Adipocyte (in vitro differentiated cells): Measurements from ENCODE around the gene KCNF1.
A peak's percentile ranks its signal among the peaks of the same experiment; 100 is the strongest.

Experiments
- DNase-seq: peaks from one replicate; pipeline ENCODE4 v3.0.0-alpha.2; 2015; ENCODE audit warnings: low read depth
- H3K27me3 ChIP-seq: replicated peaks from 2 replicates; pipeline ENCODE4 v1.7.0; 2013; ENCODE audit warnings: mild to moderate bottlenecking, low read length, moderate library complexity; ENCODE audit not compliant: control insufficient read depth, insufficient read depth
- H3K36me3 ChIP-seq: 2 replicates; pipeline ENCODE4 v1.7.0; 2013; ENCODE audit warnings: low read length, mild to moderate bottlenecking, moderate library complexity; ENCODE audit not compliant: control insufficient read depth, insufficient read depth, severe bottlenecking
- H3K4me1 ChIP-seq: 2 replicates; pipeline ENCODE4 v1.7.0; 2013; ENCODE audit warnings: mild to moderate bottlenecking, low read length, moderate library complexity; ENCODE audit not compliant: control insufficient read depth, insufficient read depth
- H3K4me3 ChIP-seq: 2 replicates; pipeline ENCODE4 v1.7.0; 2013; ENCODE audit warnings: mild to moderate bottlenecking, low read length, moderate library complexity
- H3K9ac ChIP-seq: 2 replicates; pipeline ENCODE4 v1.7.0; 2013; ENCODE audit warnings: mild to moderate bottlenecking, low read length, moderate library complexity
- H3K9me3 ChIP-seq: 2 replicates; pipeline ENCODE4 v1.7.0; 2013; ENCODE audit warnings: mild to moderate bottlenecking, low read length, moderate library complexity; ENCODE audit not compliant: control insufficient read depth

KCNF1 gene

DNA sequence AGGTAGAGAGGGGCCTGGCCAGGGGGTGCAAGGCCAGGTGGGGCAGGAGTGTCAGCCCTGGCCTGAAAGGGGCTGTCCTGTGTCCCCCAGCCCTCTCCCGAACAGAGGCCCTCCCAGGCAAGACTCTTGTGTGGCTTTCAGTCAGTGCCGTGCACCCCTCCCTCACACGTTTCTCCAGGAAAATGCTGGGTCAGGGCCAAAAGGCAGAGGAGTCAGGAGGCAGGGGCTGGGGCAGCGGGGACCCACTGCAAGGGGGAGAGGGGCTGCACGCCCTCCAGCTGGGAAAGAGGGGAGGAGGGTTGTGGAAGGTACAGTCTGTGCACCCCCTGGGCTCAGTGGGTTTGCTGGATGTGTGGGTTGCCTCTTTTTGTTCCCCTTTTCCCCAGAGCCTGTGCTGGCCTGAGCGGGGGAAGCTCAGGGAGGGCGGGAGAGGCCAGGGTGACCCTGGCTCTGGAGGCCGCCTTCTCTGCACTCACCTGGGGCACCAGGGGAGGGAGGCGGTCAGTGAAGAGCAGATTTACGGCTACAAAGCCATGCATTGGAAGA lies 4.1 kb downstream of the KCNF1 start:
- Histone ChIP-seq H3K9me3 (no peaks in the 10 kb centered on the region), H3K27me3 (peaks cover 37% of the 10 kb centered on the region), H3K36me3 (no peaks in the 10 kb centered on the region), H3K4me3 (no peak overlapping the region), H3K4me1 (peaks cover 14% of the 10 kb centered on the region), H3K9ac (no peak overlapping the region)
- DNase-seq, result no peak

DNA sequence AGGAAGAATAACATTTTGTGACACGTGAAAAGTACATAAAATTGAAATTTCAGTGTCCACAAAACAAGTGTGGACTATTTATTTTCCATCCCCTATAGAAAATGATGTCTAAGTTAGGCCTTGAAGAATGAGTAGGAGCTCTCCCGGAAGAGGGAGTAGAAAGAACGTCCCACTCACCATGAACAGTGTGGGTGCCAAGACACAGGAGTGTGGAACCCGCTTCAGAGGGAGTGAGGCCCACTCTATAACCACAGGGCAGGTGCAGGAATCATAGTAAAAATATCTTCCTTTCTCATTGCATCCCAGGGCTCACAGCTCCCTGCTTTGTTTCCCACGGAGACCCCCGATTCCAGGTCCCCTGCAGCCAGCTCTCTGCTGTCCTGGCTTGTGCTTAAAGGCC lies 5.2 kb downstream of the KCNF1 start:
- Histone ChIP-seq H3K9ac (no peak overlapping the region), H3K4me3 (no peak overlapping the region), H3K36me3 (no peaks in the 10 kb centered on the region), H3K4me1 (peaks cover 8% of the 10 kb centered on the region), H3K27me3 (peaks cover 35% of the 10 kb centered on the region), H3K9me3 (no peaks in the 10 kb centered on the region)
- no peak for DNase-seq

DNA sequence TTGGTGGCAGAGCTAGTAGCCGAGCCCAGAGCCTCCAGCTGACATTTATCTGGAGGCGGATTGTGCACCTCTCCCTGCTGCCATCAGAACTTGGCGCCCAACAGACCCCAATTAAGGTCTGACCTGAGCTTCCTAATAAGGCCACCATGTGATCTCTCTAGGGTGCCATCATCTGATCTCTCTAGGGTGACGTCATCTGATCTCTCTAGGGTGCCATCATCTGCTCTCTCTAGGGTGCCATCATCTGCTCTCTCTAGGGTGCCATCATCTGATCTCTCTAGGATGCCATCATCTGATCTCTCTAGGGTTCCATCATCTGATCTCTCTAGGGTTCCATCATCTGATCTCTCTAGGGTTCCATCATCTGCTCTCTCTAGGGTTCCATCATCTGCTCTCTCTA lies 6.2 kb downstream of the KCNF1 start:
- Histone ChIP-seq H3K9me3 (no peaks in the 10 kb centered on the region), H3K9ac (no peak overlapping the region), H3K36me3 (no peaks in the 10 kb centered on the region), H3K27me3 (peaks cover 38% of the 10 kb centered on the region), H3K4me1 (peaks cover 8% of the 10 kb centered on the region), H3K4me3 (no peak overlapping the region)
- no peak for DNase-seq

DNA sequence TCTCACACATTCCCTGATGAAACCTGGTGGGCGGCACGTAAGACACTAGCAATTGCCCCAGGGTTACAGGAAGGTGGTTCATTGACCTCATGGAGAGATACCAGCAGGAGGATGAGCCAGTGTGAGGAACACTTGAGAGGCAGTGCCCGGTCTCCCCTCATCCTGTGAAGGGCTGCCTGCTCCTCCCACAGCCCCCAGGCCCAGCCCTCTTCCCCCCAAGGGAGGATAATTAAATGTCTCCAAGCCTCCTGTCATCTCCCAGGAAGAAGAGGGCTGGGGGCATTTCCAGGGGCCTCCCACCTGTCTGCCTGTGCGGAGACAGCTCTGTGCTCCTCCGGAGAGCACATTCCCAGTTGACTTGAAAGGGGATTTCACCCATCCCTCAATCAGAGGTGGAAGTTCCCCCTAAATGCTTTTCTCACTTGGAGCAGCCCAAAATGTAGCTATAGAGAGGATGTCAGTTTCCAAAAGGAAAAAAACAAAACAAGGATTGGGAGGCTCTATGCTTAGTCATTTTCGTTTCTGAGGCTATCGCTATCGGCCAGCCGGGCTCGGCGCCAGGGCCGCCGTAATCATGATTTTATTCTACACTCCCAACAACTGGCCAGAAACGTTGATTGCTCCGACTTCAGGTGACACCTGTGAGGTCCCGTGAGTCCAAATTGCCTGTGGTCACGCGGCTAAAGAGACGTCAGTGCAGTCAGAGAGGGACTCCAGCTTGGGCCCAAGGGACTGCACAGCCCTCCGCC lies 7.1 kb downstream of the KCNF1 start:
- peak overlapping the region; percentile 48 for H3K4me3 ChIP-seq
- no peaks in the 10 kb centered on the region for H3K36me3 ChIP-seq
- peaks cover 8% of the 10 kb centered on the region for H3K4me1 ChIP-seq
- H3K9me3 ChIP-seq, result no peaks in the 10 kb centered on the region
- H3K9ac ChIP-seq, result no peak overlapping the region
- DNase-seq, result no peak
- peaks cover 38% of the 10 kb centered on the region for H3K27me3 ChIP-seq

DNA sequence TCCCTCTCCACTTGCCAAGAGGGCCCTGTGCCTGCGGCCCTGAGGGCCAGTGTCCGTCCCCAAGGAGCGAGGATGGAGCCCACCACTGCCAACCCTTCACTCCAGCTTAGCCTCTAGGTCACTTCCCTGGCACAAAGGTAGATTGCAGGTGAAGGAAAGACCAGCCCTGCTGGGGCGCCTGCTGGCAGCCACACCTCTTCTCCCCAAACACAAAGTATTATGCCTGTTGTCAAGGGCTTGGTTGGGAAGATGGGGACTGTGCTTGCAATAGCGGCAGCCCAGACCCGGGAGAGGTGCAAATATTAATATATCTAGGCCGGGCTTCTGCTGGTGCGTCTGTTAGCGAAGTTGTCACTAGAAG lies 7.7 kb downstream of the KCNF1 start:
- H3K4me1 ChIP-seq, result peaks cover 8% of the 10 kb centered on the region
- H3K9me3 ChIP-seq, result no peaks in the 10 kb centered on the region
- H3K9ac ChIP-seq, result no peak overlapping the region
- no peak for DNase-seq
- H3K36me3 ChIP-seq, result no peaks in the 10 kb centered on the region
- H3K4me3 ChIP-seq, result peak overlapping the region; percentile 48
- H3K27me3 ChIP-seq, result peaks cover 39% of the 10 kb centered on the region

DNA sequence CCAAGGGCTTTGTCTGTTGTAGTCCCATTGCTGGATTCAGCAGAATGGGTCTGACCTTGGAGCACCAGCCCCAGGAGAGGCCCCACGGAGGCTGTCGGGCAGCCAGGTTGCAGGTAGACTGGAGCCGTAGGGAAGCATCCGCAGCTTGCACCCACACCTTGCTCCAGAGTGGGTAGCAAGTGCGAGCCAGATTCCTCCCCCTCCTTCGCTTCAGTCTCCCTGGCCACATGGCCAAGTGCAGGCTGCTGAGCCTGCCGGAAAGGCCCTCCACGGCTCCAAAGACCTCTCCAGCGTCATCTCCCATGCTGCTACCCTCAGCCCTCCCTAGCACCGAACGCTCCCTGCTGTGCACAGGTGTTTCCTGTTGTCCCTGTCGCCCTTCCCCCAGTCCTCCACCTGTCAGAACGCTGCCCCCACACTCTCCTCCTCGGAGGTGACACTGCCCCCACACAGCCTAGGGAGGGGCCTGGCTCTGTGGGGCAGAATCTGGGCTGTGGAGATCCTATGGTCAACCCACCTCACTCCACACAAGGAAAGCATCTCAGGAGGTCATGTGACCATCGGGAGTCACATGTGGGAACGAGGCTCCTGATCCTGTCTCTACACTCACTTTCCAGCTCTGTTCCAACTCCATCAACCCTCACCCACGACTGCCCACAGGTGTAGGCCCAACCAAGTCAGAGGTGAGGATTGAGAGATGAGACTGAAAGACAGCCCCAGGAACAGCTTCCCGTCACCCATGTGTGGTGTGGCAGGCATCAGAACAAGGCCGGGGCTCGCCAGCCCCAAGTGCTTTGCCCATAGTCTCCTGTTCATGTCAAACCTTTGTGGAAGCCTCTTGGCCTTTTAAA lies 8.3 kb downstream of the KCNF1 start:
- no peak overlapping the region for H3K4me3 ChIP-seq
- no peaks in the 10 kb centered on the region for H3K36me3 ChIP-seq
- no peak overlapping the region for H3K9ac ChIP-seq
- H3K27me3 ChIP-seq, result peaks cover 38% of the 10 kb centered on the region
- H3K9me3 ChIP-seq, result no peaks in the 10 kb centered on the region
- peaks cover 8% of the 10 kb centered on the region for H3K4me1 ChIP-seq
- no peak for DNase-seq

DNA sequence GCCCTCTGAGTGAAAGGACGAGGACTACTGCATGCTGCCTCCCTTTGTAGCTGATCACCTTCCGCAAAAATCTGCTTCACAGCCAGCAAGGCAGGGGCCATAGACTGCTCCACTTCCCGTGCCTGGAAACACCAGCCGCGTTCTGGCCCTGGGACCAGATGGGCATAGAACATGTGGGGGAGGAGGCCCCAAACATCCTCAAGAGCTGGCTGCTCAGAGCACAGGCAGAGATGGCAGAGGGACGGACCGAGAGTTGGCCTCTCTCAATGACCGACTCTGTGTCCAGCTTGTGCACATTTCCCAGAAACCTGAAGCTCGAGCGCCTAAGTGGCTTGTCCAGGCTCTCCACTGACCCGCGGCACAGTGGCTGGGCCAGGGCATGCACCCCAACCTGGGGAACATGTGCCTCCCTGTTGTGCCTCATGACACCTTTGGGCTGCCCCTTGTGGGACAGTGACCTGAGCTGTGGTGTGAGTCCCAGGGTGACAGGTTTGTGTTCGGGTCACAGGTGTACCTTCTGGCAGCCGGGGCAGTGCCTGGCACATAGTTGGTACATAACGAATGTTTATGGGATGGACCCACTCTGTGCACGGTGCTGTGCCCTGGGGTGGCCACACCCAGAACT lies 9.1 kb downstream of the KCNF1 start:
- Histone ChIP-seq H3K9me3 (no peaks in the 10 kb centered on the region), H3K9ac (no peak overlapping the region), H3K4me1 (peaks cover 8% of the 10 kb centered on the region), H3K36me3 (no peaks in the 10 kb centered on the region), H3K4me3 (no peak overlapping the region), H3K27me3 (peaks cover 42% of the 10 kb centered on the region)
- DNase-seq, result no peak

DNA sequence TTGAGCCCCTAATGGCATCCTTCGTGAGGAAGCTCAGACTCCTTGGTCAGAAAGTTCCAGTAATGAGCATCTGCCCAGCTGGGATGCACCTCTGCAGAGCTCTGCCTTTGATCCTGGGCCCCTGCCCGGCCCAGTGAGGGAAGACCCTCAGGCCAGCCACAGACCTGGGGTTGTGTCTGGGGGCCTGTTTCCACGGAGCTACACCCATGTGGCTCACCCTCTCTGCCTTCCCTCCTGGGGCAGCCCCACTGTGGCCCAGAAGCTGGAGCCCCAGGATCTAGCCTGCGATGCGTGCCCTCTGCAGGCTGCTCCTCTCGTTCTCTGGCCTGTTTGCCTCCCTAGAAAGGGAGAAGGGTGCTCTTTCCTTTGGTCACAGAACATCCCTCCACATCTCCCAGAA lies 9.8 kb downstream of the KCNF1 start:
- H3K9ac ChIP-seq, result no peak overlapping the region
- no peaks in the 10 kb centered on the region for H3K36me3 ChIP-seq
- H3K9me3 ChIP-seq, result no peaks in the 10 kb centered on the region
- H3K4me1 ChIP-seq, result peaks cover 8% of the 10 kb centered on the region
- DNase-seq, result no peak
- peaks cover 48% of the 10 kb centered on the region for H3K27me3 ChIP-seq
- H3K4me3 ChIP-seq, result no peak overlapping the region

DNA sequence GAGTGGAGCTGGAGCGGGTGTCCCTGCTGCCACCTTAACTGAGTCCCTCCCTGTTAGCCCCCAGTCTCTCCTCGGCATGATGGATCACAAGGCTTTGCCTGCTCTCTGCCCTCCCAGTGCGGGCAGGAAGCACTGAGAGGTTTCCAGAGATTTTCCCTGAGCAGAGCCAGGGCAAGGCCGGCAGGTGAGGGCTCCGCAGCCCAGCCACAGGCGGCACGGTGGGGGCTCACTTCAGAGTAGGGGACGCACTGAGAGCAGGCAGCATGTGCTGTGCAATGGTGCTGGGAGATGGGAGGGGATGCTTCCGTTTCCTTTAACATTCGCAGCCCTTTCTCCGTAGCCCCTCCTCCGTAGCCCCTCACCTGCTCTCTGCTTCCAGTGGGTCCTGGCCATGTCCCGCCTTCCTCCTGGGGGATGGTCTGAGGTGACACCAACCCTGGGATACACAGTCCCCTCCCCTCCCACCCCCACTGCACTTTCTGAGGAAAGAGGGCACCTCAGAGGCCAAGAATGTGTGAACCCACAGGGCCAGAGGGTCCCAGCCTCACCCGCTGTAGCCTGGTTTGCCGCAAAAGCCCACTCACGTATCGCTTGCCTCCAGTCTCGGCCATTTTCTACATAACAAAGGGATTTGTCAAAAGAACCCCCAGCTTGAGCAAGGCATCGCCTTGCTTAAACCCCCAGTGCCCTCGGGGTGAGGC lies 10.7 kb downstream of the KCNF1 start:
- H3K4me1 ChIP-seq, result peaks cover 8% of the 10 kb centered on the region
- H3K4me3 ChIP-seq, result no peak overlapping the region
- no peak for DNase-seq
- H3K27me3 ChIP-seq, result peaks cover 58% of the 10 kb centered on the region
- H3K9ac ChIP-seq, result no peak overlapping the region
- H3K36me3 ChIP-seq, result no peaks in the 10 kb centered on the region
- H3K9me3 ChIP-seq, result no peaks in the 10 kb centered on the region

DNA sequence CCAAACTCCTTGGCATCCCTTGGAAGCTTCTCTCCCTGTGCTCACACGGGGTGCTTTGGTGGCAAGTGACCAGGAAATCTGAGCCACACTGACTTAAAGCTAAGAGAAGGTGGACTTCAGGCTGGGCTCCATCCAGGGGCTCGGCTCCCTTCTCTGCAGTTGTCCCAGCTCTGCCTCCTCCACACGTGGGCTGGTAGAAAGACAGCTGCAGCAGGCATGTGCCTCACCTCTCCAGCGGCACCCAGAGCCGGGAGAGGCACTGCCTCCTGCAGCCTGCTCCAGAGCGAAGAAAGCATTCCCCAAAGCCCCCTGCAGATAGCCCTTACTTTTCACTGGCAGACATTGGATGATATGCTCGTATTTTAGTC lies 11.3 kb downstream of the KCNF1 start:
- no peaks in the 10 kb centered on the region for H3K36me3 ChIP-seq
- H3K27me3 ChIP-seq, result peaks cover 58% of the 10 kb centered on the region
- H3K9ac ChIP-seq, result no peak overlapping the region
- DNase-seq, result no peak
- H3K4me1 ChIP-seq, result peaks cover 8% of the 10 kb centered on the region
- no peaks in the 10 kb centered on the region for H3K9me3 ChIP-seq
- H3K4me3 ChIP-seq, result no peak overlapping the region

DNA sequence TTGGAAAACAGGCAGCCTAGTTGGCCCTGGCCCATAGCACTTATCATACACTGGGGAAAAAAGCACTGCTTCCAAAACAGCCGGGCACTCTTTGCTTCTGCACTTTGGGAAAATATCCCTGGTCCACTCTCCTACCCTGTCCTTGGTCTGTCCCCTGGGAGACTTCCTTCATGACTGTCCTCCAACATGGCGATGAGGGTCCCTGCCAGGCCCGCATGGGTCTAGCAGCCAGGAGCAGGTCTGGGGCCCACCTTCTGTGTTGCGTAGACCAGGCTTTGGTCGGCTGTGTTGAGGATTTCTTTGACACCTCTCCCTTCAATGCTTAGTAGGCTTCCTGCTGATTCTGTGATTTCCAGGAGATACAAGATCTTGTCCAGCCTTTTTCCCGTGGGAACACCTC lies 12.2 kb downstream of the KCNF1 start:
- Histone ChIP-seq H3K4me3 (no peak overlapping the region), H3K36me3 (no peaks in the 10 kb centered on the region), H3K27me3 (peaks cover 58% of the 10 kb centered on the region), H3K4me1 (peaks cover 5% of the 10 kb centered on the region), H3K9ac (no peak overlapping the region), H3K9me3 (no peaks in the 10 kb centered on the region)
- DNase-seq, result no peak
